Endometrial microvascular endothelial cells (primary cell): ENCODE measurements around the gene CYB561D1. TPM values are rescaled to one million over a fixed set of nuclear protein-coding genes. Genes with fewer than 3 reads are reported as not detected.

Experiments
- in situ Hi-C: cut with HindIII; loops from 2 replicates; pipeline ENCODE4 v1.10.0; 2017; ENCODE audit warnings: low sequenced_read_pairs, low pct_unique_long_range_greater_than_20kb; ENCODE audit errors: inconsistent ontology term
- total RNA-seq: library from RNA; depleted of rRNA; stranded (reverse); fragments of >200 nt; gene quantifications from one replicate; pipeline ENCODE4 v1.2.3, GENCODE V29; 2015; ENCODE audit errors: inconsistent ontology term

CYB561D1 gene
- total RNA-seq, 1 donor from 2014 or later = 1.4 TPM

DNA sequence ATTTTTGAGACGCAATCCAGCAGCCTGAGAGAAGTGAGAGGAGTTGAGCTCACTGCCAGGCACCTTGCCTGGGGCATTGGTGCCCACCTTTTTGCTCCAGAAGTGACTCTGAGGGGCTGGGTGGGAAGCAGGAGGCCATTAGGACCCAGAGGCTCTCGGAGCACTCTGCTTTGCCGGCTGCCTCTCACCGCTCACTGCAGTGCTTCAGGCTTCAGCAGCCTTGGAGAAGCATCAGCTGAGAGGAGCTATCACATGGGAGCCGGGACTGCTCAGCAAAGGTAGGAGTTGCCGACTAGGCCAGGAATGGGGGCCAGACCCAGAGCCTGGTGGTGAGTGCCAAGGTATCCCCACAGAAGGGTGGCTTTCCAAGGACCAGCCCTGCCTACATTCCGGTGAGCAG, 45.8 kb downstream of the CYB561D1 start, which contains the start of gene GPR61:
TSS of gene GPR61 (plus strand) at position 197 of the 400 bp plus-strand sequence. CDS start 3,151 bp downstream, outside the sequence.
- in situ Hi-C loops = no loop called here

GRCh38 chr1:109541102-109541501, 47.2 kb downstream of the CYB561D1 start:
- in situ Hi-C loops = no loop called here

GRCh38 chr1:109542657-109543056, 48.8 kb downstream of the CYB561D1 start:
- in situ Hi-C loops = no loop called here

- in situ Hi-C loops = no loop called here
Observed at GRCh38 chr1:109543283-109543987, 49.5 kb downstream of the CYB561D1 start.

- in situ Hi-C loops = no loop called here
Observed at GRCh38 chr1:109543988-109544735, 50.3 kb downstream of the CYB561D1 start.

DNA sequence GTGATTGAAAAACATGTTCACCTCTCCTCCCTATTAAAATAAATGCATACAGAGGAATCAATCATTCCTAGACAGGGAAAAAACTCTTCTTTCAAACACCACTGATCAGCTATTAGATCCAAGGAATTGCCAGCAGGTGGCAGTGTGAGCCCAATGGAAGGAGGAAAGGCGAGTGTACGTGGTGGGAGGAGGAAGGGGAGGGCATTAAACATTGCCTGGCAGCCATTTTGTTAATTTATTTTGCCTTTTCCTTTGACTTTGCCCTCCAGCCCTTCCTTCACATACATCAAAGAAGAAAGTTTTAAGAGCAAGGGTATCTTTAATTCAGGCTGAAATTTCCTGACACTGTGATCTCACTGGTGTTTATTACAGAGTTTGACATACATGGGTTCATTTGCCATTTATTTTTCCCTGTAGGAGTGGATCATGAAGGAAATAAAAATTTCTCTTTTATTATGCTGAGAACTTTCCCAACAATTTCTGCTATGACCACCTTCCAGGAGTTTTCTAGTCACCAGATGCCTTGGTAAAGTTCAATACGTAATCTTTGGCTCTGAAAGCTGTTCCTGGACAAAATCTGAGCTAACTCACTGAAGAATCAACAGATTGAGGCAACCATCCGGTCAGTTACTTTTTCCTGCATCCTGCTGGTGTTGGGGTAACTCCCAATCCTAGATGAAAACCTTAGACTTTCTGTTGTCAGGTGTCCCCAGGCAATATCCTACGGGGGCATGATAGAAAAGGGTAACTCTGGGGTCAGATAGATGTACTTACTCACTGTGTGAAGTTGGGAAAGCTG, 52.6 kb downstream of the CYB561D1 start:
- in situ Hi-C loops = no loop called here

DNA sequence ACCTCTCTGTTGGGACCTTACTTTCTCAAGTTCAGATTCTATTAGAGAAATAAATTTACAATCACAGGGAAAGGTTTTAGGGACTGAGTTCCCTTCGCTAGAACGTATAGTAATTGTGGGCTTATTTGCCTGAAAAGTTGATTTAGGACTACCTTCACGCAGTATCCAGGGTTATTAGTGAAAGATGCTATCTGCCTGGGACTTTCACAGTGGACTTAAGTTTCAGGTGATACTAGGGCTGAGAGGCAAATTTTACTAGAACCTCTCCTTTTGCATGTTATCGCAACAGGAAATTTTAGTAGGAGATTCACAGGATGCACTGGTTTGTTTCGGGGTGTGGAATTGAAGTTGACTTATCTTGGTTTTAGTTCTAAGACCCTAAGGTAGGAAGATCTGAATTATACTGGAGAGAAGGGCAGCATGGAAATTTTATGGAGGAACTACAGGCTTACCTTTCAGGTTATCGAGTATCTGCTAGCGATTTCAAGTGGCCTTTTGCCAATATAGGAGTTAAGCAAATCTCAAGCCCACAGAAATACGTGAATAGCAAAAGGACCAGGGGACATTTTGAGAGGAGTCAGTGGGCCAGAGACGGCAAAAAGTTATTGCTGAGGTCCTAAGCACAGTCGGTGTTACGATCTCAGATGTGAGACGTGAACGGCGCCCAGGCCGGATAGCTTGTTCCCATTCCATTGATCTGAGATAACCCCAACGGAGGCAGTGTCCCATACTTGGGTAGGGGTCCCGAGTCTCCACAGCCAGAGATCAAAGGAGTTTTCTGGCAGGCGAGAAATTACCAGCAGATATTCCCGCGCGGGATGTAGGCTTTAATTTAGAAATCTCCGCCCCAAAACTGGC, 53.8 kb downstream of the CYB561D1 start:
- in situ Hi-C loops = no loop called here

DNA sequence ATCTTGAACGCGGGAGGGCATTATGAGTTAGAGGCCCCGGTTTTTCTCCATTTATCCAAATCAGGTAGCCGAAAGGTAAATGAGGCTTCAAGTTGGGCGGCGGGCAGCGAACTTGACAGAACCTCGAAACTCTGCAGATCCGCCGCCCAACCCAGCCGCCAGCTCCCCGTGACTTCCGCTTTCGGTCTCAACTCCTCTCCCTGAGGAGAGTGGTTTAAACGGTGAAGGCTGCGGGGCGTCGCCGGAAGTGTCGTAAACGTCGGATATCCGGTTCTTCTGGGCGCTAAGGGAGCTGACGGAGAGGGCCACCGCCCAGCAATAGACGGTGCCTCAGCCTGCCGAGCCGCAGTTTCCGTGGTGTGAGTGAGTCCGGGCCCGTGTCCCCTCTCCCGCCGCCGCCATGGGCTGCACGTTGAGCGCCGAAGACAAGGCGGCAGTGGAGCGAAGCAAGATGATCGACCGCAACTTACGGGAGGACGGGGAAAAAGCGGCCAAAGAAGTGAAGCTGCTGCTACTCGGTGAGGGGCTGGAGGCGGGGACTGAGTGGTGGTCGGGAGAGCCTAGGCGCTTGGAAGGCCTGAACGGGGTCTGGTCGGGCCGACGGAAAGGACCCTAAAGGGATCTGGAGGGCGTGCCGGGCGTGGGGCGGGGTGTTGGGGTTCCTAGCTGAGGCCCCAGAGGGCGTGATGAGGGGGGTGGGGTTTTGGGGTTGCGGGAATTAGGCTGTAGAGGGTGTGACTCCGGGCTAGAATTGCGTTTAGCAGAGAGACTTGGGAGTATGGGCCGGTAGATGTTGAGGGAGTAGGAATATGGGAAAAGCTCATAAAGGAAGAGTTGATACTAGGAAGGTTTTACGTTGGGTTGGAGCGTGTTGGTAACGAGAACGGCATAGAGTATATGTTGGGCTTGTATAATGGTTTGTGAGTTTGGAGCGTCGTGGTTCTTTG, 54.7 kb downstream of the CYB561D1 start, which contains the start of gene GNAI3:
TSS of gene GNAI3 (plus strand) at position 295 of the 947 bp plus-strand sequence. CDS start at position 401, 106 bp downstream.
- in situ Hi-C loops = no loop called here

Other genes with a start within 250 kb of the CYB561D1 start
- gene CELSR2, start 244.6 kb upstream of the CYB561D1 start, total RNA-seq = 0.37 TPM
- 23.8 TPM for gene PSRC1, start 210.9 kb upstream of the CYB561D1 start, total RNA-seq
- not detected for gene MYBPHL, start 187.1 kb upstream of the CYB561D1 start, total RNA-seq
- gene SORT1, start 96.2 kb upstream of the CYB561D1 start, total RNA-seq = 12.4 TPM
- gene PSMA5, start 67.6 kb upstream of the CYB561D1 start, total RNA-seq = 67.8 TPM
- gene SYPL2, start 27.5 kb upstream of the CYB561D1 start, total RNA-seq = 0.37 TPM
- 3.5 TPM for gene ATXN7L2, start 10.2 kb upstream of the CYB561D1 start, total RNA-seq
- 0.56 TPM for gene AMIGO1, start 15.6 kb downstream of the CYB561D1 start, total RNA-seq
- gene GPR61, start 45.8 kb downstream of the CYB561D1 start, total RNA-seq = not detected
- gene GNAI3, start 54.5 kb downstream of the CYB561D1 start, total RNA-seq = 15.3 TPM
- not detected for gene GNAT2, start 125.5 kb downstream of the CYB561D1 start, total RNA-seq
- gene AMPD2, start 125.7 kb downstream of the CYB561D1 start, total RNA-seq = 88.4 TPM
- 6.6 TPM for gene GSTM4, start 162.0 kb downstream of the CYB561D1 start, total RNA-seq
- gene GSTM2, start 174.0 kb downstream of the CYB561D1 start, total RNA-seq = 6.3 TPM
- gene GSTM1, start 193.7 kb downstream of the CYB561D1 start, total RNA-seq = 19.0 TPM
- gene GSTM5, start 218.2 kb downstream of the CYB561D1 start, total RNA-seq = not detected
- 30.4 TPM for gene GSTM3, start 246.9 kb downstream of the CYB561D1 start, total RNA-seq